Coronary artery (tissue), 2 donors: ENCODE results near the gene CEND1.

Experiments used
- DNase-seq: peaks from one replicate; pipeline ENCODE4 v3.0.0-alpha.2; 2017; ENCODE audit warnings: low spot score
- H3K27ac ChIP-seq, 2 donors: fragments of 200-600 bp; sonication (generic); one replicate each; pipeline ENCODE4 v1.5.1; 2016 to 2019
- H3K4me3 ChIP-seq: fragments of 200-600 bp; sonication (generic); 2 replicates; pipeline ENCODE4 v1.5.1; 2016; ENCODE audit warnings: mild to moderate bottlenecking, moderate library complexity
- CTCF ChIP-seq: fragments of 200-600 bp; sonication (generic); IDR thresholded peaks from one replicate; pipeline ENCODE4 v1.5.1; 2019; ENCODE audit warnings: antibody characterized with exemption

The CEND1 gene

GRCh38 chr11:802693-803466 lies 13.0 kb upstream of the CEND1 start:
- TF ChIP-seq CTCF = no peak
- no peak for DNase-seq
- H3K4me3 ChIP-seq = no peak overlapping the region
- no peak overlapping the region for H3K27ac ChIP-seq

DNA sequence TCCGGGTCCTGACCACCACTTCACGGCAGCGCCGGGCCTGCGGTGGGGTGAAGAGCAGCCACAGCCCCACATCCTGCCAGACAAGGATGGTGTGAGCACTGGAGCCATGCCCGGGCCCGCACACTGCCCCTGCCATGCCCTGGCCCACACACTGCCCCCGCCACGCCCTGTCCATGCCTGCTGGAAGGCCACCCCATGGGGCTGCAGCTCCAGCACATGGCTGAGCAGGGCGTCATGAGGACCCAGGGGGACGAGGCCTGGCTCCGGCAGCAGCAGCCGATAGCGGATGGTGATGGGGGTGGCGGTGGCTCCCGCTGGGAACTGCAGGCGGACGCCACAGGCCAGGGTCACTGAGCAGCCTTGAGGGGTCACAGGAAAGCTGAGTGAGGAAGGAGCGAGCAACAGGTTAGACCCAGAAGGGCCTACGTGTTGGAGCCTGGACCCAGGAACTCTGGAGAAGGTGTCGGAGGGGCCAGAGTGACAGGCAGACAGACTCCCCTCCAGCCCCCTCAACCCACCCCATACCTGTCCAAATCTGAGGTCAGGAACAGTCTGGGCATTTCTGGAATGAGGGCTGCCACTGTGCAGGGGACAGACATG lies 12.2 kb upstream of the CEND1 start:
- no peak for TF ChIP-seq CTCF
- Histone ChIP-seq H3K27ac (no peak overlapping the region), H3K4me3 (no peak overlapping the region)
- no peak for DNase-seq

DNA sequence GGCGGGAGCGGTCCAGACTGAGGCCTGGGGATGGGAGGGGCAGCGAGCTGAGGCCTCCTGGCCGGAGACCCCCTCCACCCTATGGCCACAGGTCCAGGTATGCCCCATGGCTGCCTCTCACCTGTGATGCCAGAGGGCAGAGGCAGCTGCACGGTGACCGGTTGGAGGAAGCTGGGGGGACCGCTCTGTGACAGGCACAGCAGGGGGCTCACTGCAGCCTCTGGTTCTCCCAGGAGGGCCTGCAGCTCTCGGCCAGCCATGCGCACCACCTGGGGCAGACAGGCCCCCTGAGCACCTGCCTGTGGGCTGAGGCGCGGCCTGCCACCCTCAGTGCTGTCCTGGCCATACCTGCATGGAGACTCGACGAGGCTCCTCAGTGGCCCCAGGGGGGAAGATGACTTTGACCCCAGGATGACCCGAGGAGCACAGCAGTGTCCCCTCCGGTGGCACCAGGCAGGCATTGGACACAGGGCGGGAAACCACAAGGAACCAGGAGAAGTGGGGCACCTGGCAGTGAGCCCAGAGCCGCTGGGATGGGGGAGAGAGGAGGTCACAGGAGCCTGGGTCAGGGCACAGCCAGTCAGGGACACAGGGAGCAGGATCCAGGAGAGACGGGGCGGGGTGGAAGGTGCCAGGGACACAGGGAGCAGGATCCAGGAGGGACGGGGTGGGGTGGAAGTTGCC lies 11.3 kb upstream of the CEND1 start:
- DNase-seq = no peak

GRCh38 chr11:800473-800872 lies 10.6 kb upstream of the CEND1 start:
- DNase-seq = no peak
- TF ChIP-seq CTCF = no peak
- Histone ChIP-seq H3K4me3 (no peak overlapping the region), H3K27ac (no peak overlapping the region)

More for the DNA sequence above, 11.3 kb upstream of the CEND1 start:
- no peak for TF ChIP-seq CTCF
- H3K4me3 ChIP-seq = no peak overlapping the region
- H3K27ac ChIP-seq = no peak overlapping the region

- DNase-seq = no peak
Measured at GRCh38 chr11:799641-800316, 9.9 kb upstream of the CEND1 start.

More at GRCh38 chr11:799641-800316, 9.9 kb upstream of the CEND1 start:
- no peak overlapping the region for H3K4me3 ChIP-seq
- no peak for TF ChIP-seq CTCF
- H3K27ac ChIP-seq = no peak overlapping the region
